Measurements from ENCODE around the gene THBS2.

- TF ChIP-seq FOXM1 (IDR thresholded peaks at IDR 0.05; ENCODE audit: borderline replicate concordance) (no peak), FOXA1 (IDR thresholded peaks at IDR 0.05) (no peak), ARNT (IDR thresholded peaks at IDR 0.05) (no peak), NFRKB (IDR thresholded peaks at IDR 0.05) (no peak)
These were observed 33.3 kb downstream of the THBS2 start for GRCh38 chr6:169220068-169220964.

All from HEK293T (cell line).